MG63 (cell line): ENCODE measurements around the gene R3HDM1. TPM values are rescaled to one million over a fixed set of nuclear protein-coding genes. Genes with fewer than 3 reads are reported as not detected.
A peak's percentile ranks its signal among the peaks of the same experiment; 100 is the strongest.

ENCODE experiments used
- DNase-seq: peaks from one replicate; pipeline ENCODE4 v3.0.0-alpha.2; 2020
- H3K27me3 ChIP-seq: fragments of 250-450 bp; sonication (Bioruptor Pico); 2 replicates; pipeline ENCODE4 v1.5.1; 2020; ENCODE audit warnings: mild to moderate bottlenecking, moderate library complexity
- H3K36me3 ChIP-seq: fragments of 250-450 bp; sonication (Bioruptor Pico); 2 replicates; pipeline ENCODE4 v1.5.1; 2020; ENCODE audit warnings: mild to moderate bottlenecking, moderate library complexity
- H3K4me3 ChIP-seq: fragments of 250-450 bp; sonication (Bioruptor Pico); 2 replicates; pipeline ENCODE4 v1.5.1; 2020; ENCODE audit warnings: mild to moderate bottlenecking, moderate library complexity
- H3K9me3 ChIP-seq: fragments of 250-450 bp; sonication (Bioruptor Pico); 2 replicates; pipeline ENCODE4 v1.5.1; 2020; ENCODE audit warnings: mild to moderate bottlenecking, moderate library complexity
- total RNA-seq: library from RNA; depleted of rRNA; stranded (reverse); fragments of >200 nt; shearing (Covaris generic); gene quantifications from 2 replicates; pipeline ENCODE4 v1.2.3, GENCODE V29; 2014; ENCODE audit warnings: low replicate concordance

The R3HDM1 gene
- total RNA-seq, 1 experiment from 2014 or later: 6.1 TPM

DNA sequence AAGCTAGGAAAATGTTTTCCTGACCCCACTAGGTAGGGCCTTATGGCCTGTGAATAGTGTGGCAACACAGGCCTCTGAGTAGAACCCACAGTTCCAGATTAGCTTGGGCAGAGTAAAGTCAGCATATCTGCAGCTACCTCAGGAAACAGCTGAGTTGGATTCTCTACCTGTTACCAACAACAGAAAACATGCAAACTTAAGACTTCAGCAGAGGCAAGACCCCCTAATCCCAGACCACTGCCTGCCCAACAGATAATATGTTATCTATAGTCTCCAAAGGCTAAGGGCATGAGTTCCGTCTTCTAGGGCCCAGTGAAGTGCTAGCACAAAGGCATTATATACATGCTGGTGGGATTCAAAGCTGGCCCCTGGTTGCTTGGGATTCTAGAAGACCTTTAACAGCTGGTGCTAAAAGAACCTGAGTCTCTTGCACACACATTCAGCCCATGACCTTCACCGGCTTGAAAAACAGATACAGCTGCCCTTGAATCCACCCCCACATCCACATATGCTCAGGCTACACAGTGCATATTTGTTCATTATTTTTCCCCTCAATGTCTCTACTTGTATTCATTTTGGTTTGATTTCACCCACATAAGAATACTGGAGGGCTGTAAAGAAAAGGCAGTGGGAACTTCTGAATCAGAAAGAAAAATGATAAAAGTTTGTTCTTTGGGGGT lies 196.9 kb downstream of the R3HDM1 start:
- no peaks in the 10 kb centered on the region for H3K9me3 ChIP-seq
- no peak for DNase-seq
- no peak overlapping the region for H3K4me3 ChIP-seq
- no peaks in the 10 kb centered on the region for H3K27me3 ChIP-seq
- peaks cover 5% of the 10 kb centered on the region; the same call in 1 of the 2 replicates for H3K36me3 ChIP-seq

DNA sequence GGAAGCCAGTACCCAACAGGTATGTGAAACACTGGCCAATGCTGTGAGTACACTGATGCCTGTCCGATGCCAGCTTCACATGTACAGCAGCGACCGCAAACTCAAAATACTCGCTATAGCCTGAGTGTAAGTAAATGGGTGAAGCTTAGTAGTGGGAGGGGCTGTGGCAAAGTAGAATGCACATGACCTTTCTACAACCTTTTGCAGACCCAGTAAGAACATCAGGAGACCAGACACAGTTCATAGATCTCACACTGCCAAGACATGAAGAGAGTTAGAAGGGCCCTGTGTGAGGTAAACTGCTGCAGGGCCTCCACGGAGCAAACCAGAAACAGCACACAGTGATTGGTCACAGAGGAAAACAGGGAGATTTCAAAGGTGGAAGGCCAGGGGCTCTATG lies 201.3 kb downstream of the R3HDM1 start:
- no peaks in the 10 kb centered on the region for H3K9me3 ChIP-seq
- H3K4me3 ChIP-seq: no peak overlapping the region
- DNase-seq: no peak
- H3K36me3 ChIP-seq: no peaks in the 10 kb centered on the region
- no peaks in the 10 kb centered on the region for H3K27me3 ChIP-seq

DNA sequence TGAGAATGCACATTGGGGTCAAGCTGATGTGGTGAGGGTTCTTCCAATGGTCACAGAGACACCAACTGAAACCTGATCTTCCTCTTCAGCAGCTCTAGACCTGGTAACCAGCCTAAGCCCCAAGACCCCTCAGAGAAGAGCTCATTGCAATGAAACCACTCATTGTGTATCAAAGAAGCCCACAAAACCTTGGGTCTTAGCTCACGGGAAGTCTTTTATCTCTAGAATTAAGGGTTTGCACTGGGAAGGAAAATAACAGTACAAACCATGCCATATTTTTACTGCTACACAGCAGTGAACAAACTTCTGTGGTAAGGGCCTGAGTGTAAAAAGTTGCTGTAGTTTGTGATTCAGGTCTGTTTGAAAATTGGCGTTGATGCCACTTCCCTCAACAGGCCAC lies 201.8 kb downstream of the R3HDM1 start:
- no peak for DNase-seq
- Histone ChIP-seq H3K27me3 (no peaks in the 10 kb centered on the region), H3K9me3 (no peaks in the 10 kb centered on the region), H3K4me3 (no peak overlapping the region), H3K36me3 (no peaks in the 10 kb centered on the region)

DNA sequence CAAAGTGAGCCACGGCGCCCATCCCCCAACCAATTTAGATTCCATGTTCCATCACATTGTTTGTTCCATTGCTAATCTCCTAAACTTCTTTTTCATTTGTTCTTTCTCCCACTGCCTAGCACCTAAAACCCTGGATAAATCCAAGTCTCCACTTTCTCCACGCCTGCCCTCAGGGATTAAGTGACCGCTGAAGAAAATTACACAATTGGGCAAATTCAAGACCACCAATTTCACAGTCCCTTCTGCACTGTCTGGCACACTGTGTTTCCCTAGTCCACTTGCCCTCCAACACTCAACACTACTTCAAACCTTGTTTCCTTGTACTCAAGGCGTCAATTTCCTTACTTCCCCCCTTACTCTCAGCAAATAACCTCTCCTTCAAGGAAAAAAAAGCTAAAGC lies 205.3 kb downstream of the R3HDM1 start:
- Histone ChIP-seq H3K4me3 (no peak overlapping the region), H3K9me3 (0 out of 2 replicates have a peak, but pooled peaks cover 3% of the 10 kb centered on the region), H3K27me3 (no peaks in the 10 kb centered on the region), H3K36me3 (no peaks in the 10 kb centered on the region)
- DNase-seq: no peak

DNA sequence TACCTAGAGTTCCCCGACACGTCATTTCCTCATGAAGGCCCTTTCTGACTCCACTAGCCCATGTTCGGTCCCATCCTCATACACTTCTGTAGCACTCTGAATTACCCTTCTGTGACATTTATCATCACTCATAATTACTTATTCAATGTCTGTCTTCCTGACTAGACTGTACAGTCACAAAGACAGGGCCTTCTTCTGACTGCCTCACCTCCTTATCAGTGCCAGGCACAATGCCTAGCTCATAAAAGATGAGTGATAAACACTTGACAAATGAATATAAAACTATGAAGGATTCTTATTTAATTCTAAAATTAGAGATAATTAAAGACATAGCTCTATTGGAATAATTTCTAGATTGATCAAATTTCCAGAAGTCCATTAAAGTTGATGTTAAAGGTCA lies 208.9 kb downstream of the R3HDM1 start:
- Histone ChIP-seq H3K36me3 (peaks cover 14% of the 10 kb centered on the region), H3K9me3 (0 out of 2 replicates have a peak, but pooled peaks cover 3% of the 10 kb centered on the region), H3K27me3 (no peaks in the 10 kb centered on the region), H3K4me3 (no peak overlapping the region)
- no peak for DNase-seq

DNA sequence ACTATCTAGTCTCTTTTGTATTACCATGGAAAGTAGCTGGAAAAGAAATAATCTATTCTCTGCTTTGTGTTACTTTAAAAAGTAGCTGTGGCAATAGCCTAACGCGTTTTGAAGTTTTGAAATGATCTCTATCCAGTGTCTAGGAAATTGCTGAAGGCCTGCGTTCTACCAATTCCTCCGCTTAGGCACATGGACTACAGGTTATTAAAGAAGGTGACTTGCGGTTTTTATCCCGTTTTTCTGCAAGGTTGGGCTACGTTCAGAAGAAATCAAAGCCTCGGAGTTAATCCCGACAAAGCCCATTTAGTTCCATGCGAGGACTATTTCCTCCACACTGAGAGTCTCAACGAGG lies 209.7 kb downstream of the R3HDM1 start:
- Histone ChIP-seq H3K4me3 (peak overlapping the region; percentile 89; the same call in 1 of the 2 replicates), H3K36me3 (peaks cover 17% of the 10 kb centered on the region), H3K9me3 (0 out of 2 replicates have a peak, but pooled peaks cover 3% of the 10 kb centered on the region), H3K27me3 (no peaks in the 10 kb centered on the region)
- no peak for DNase-seq

DNA sequence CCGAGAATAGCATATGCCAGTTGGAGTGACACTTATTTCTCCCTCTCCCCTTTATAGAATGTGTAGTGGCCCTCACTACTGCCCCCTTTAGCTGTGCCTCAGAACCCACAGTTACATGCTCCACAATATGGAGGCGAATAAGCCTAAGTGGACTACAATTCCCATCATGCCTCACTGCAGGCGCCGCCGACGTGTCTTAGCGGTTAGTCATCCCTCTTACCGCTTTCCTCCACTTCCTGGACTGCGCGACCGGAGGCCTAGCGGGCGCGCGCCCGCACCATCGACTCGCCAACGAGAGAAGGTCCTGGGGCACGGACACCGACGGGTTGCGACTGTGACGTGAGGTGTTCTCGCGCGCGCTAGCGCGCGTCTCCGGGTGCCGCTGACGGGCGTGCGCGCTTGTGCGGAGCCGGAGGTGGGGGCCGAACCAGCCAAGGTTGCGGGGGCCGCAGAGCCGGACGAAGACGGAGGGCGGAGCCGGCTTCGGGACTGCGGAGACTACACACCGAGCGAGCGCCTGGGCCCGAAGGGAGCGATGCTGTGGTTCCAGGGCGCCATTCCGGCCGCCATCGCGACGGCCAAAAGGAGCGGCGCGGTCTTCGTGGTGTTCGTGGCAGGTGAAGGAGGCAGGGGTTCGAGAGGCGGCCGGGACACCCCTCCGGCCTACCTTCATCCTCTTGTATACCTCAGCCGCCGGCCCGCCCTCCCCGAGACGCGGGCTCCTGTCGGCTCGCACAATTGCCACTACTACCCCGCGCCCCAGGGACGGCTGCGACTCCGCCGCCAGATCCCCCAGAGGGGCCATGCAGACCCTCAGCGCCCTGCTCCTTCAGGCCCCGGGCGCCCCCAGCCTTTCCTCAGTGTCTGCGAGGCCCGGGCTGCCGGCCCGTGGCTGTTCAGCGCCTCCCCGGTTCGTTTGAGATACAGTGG lies 210.4 kb downstream of the R3HDM1 start, which contains the start of gene UBXN4:
UBXN4 (plus strand) TSS at position 461 of the 930 bp plus-strand sequence; CDS start at position 536, 75 bp downstream.
- Histone ChIP-seq H3K4me3 (peak within 1 kb of the TSS; percentile 89), H3K36me3 (peaks cover 19% of the 10 kb centered on the region), H3K27me3 (no peaks in the 10 kb centered on the region), H3K9me3 (0 out of 2 replicates have a peak, but pooled peaks cover 3% of the 10 kb centered on the region)
- DNase-seq: peak; percentile 99

DNA sequence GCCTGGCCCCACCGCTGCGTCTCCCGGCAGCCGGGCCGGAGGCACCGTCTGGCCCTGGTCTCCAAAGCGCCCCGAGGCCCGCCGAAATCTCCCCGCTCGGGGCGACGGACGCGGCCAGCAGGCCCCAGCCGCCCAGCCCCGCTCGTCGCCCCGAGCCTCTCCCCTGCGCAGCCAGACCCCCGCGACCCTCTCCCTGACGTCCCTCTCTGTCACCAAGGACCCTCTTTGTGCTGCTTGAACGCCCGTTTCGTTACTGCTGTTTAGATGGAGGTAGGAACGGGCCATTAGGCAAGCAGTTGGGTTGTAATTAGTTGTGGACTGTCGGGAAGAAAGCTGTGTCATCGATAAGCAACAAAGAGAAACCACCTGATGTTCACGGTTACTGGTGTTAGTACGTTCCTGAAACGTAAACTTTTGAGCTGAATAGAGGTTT lies 211.1 kb downstream of the R3HDM1 start:
- DNase-seq: peak; percentile 25
- H3K4me3 ChIP-seq: peak overlapping the region; percentile 89
- H3K36me3 ChIP-seq: peaks cover 19% of the 10 kb centered on the region
- H3K27me3 ChIP-seq: no peaks in the 10 kb centered on the region
- H3K9me3 ChIP-seq: 0 out of 2 replicates have a peak, but pooled peaks cover 3% of the 10 kb centered on the region

DNA sequence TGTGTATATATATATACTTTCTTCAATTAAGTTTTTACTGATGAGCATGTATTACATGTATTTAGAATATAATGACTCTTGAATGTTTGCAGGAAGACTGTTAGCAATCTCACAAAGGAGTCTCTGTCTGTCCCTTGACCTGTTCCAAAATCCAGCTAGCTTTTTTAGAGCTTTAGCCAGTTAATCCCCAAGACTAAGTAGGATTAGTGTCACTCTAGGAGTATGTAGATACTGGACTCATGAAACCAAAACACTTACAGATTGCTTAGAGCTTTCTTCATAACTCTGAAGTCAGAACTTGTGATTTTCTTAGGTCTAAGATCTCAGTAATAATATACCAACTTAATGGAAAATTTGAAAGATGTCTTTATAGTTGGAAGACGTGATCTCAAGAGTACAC lies 212.6 kb downstream of the R3HDM1 start:
- no peaks in the 10 kb centered on the region for H3K27me3 ChIP-seq
- 0 out of 2 replicates have a peak, but pooled peaks cover 3% of the 10 kb centered on the region for H3K9me3 ChIP-seq
- DNase-seq: no peak
- peaks cover 30% of the 10 kb centered on the region for H3K36me3 ChIP-seq
- peak overlapping the region; percentile 89 for H3K4me3 ChIP-seq

DNA sequence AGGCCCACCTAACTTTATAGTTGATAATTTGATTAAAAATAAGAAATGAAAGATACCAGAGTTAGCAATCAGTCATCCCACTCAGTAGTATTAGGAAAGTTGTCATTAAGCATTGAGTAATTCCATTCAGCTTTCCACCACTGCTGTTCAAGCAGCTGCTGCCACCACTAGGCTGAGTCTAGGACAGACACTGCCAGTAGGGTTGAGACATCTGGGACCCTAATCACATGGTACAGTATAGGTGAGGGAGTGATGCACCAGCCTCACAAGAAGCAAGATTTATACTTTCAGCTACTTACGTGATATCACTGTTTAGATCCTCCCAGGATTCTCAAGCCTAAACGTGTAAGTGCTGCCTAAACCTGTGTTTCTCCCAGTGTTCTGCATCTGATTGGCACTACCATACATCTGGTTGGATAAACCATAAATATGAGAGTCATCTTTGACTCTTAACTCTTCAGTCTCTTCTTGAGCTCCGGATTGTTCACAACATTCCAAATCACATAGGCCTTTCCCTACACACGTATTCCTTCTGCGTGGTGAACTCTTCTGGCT lies 213.6 kb downstream of the R3HDM1 start:
- 0 out of 2 replicates have a peak, but pooled peaks cover 3% of the 10 kb centered on the region for H3K9me3 ChIP-seq
- H3K27me3 ChIP-seq: no peaks in the 10 kb centered on the region
- peak; percentile 15 for DNase-seq
- no peak overlapping the region for H3K4me3 ChIP-seq
- H3K36me3 ChIP-seq: peaks cover 40% of the 10 kb centered on the region

DNA sequence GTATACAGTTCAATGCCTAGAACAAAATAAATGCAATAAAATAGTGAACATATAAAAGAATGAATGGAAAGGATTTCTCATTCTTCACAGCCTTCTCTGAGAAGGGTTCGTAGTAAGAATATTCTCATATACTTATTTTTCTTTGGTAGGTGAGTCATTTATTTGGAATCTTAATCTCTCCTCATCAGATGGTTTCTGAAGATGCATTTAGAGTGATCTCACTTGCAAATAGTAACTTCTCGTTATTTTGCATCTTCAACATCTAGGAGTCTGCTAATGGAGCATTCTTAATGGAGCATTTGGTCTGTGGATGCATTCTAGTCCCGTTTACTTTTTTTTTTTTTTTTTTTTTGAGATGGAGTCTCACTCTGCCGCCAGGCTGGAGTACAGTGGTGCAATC lies 214.3 kb downstream of the R3HDM1 start:
- DNase-seq: no peak
- Histone ChIP-seq H3K36me3 (peaks cover 40% of the 10 kb centered on the region), H3K4me3 (no peak overlapping the region), H3K27me3 (no peaks in the 10 kb centered on the region), H3K9me3 (0 out of 2 replicates have a peak, but pooled peaks cover 3% of the 10 kb centered on the region)

DNA sequence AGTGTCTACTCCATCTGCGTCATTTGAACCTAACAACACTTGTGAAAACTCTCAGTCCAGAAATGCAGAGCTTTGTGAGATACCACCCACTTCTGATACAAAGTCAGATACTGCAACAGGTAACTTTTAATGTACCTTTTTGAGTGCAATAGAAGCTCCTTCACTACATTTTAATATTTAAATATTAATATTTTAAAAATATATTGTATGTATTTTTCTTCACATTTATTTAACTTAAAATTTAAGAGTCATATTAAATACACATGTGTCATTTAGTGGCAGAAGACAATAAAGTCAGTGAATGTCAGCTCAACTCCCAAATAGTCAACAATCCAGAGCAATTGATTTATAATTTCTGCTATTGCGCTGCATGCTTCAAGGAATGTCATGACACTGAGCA lies 224.3 kb downstream of the R3HDM1 start:
- H3K9me3 ChIP-seq: peaks cover 8% of the 10 kb centered on the region
- no peak overlapping the region for H3K4me3 ChIP-seq
- peaks cover 84% of the 10 kb centered on the region for H3K36me3 ChIP-seq
- no peaks in the 10 kb centered on the region for H3K27me3 ChIP-seq
- no peak for DNase-seq

DNA sequence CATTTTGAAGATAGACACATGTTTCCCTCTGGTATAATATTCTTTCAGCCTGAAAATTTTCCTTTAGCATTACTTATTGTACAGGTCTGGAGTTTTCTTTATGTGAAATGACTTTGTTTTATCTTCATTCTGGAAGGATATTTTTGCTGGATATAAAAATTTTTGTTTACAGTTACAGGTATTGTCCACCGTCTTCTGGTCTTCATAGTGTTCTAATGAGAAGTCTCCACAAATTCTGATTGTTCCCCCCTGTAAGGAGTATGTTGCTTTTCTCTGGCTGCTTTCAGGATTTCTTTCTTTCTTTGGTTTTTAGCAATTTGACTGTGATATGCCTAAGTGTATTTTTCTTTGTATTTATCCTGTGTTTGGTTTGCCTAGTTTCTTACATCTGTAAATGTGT lies 225.4 kb downstream of the R3HDM1 start:
- no peak overlapping the region for H3K4me3 ChIP-seq
- DNase-seq: no peak

DNA sequence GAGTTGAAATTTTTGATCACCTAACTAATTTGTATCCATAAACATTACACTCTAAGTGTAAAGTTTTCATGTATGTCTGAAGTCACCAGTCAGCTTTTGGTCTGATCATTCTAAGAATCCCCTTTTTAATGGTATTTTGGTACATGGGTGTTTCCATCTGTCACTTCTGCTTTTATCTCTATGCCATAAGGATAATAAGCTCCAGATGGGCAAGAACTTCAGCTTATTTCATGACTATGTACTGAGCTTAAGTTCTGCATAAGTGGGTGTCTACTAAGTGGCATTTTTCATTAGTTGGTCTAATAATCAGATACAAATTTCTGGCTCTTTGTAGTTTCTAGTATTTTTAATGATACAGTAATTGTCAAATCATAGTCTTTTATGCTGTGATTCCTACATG lies 230.7 kb downstream of the R3HDM1 start:
- Histone ChIP-seq H3K4me3 (no peak overlapping the region), H3K9me3 (no peaks in the 10 kb centered on the region; the same call in 1 of the 2 replicates), H3K36me3 (peaks cover 74% of the 10 kb centered on the region), H3K27me3 (no peaks in the 10 kb centered on the region)
- no peak for DNase-seq

More for the DNA sequence above, 225.4 kb downstream of the R3HDM1 start:
- H3K27me3 ChIP-seq: no peaks in the 10 kb centered on the region
- H3K36me3 ChIP-seq: peaks cover 88% of the 10 kb centered on the region
- peaks cover 8% of the 10 kb centered on the region for H3K9me3 ChIP-seq

DNA sequence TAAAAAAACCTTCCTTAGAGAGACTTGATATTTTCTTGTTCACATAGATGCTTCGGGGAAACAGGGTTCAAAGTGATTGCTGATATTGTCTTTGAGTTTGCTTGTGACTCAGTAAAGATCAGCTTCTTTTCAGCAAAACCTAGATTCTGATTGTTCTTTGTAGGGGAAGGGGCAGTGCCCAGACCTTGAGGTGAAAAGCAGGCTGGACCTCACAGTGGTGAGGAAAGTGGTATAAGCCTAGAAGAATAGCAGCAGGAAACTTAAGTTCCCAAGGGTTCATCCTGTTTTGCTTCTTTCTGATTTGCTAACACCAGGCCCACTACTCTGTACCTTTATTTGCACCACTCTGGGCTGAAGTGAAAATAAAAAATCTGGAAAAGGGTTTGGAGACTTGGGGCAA lies 231.2 kb downstream of the R3HDM1 start:
- Histone ChIP-seq H3K36me3 (peaks cover 73% of the 10 kb centered on the region), H3K9me3 (no peaks in the 10 kb centered on the region; the same call in 1 of the 2 replicates)

DNA sequence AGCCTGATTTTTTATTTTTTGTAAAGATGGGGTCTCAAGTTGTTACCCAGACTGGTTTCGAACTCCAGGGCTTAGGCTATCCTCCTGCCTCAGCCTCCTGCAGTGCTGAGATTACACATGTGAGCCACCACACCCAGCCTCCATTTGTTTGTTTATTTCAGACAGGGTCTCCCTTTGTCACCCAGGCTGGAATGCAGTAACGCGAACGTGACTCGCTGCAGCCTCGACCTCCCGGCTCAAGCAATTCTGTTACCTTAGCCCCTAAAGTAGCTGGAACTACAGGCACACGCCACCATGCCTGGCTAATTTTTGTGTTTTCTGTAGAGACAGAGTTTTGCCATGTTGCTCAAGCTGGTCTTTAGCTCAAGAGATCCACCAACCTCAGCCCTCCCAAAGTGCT lies 237.6 kb downstream of the R3HDM1 start:
- Histone ChIP-seq H3K4me3 (no peak overlapping the region), H3K9me3 (no peaks in the 10 kb centered on the region), H3K27me3 (no peaks in the 10 kb centered on the region), H3K36me3 (peaks cover 83% of the 10 kb centered on the region)
- DNase-seq: no peak

More for the DNA sequence above, 231.2 kb downstream of the R3HDM1 start:
- no peak overlapping the region for H3K4me3 ChIP-seq
- H3K27me3 ChIP-seq: no peaks in the 10 kb centered on the region
- no peak for DNase-seq

DNA sequence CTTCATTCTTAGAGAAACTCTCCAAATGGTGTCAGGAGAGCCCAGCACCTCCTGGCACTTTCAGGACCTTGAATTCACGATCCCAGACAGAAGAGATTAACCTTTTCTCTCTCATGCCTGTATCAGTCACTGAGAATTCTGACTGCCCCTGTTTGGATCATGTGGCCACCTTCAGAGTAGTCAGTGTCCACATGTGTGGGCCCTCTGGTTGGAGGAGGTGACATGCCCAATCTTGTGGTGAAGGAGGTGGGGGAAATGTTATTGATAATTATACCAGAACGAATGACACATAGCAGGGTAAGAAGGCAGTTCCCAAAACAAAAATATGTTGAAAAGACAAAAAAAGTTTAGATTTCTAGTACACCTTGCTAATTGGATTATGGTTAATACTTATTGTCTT lies 242.0 kb downstream of the R3HDM1 start:
- H3K9me3 ChIP-seq: no peaks in the 10 kb centered on the region
- DNase-seq: no peak
- no peaks in the 10 kb centered on the region for H3K27me3 ChIP-seq
- H3K4me3 ChIP-seq: no peak overlapping the region
- H3K36me3 ChIP-seq: peaks cover 85% of the 10 kb centered on the region
